ENCODE measurements around the gene HSPA12A. TPM values are rescaled to one million over a fixed set of nuclear protein-coding genes. Genes with fewer than 3 reads are reported as not detected.

Gene HSPA12A
- total and polyA plus RNA-seq, 2 donors (not counting 1 experiment from before 2014, with no cell fraction given): 14.4 to 15.7 TPM

GRCh38 chr10:116646502-116646901 is 95.9 kb downstream of the HSPA12A start:
- no peaks in the 10 kb centered on the region for H3K27me3 ChIP-seq (ENCODE audit: control insufficient read depth, insufficient read depth, low read length)
- TF ChIP-seq CTCF (conservative IDR thresholded peaks at IDR 0.05 in 1 of 2, IDR thresholded peaks at IDR 0.05 in 1 of 2; ENCODE audit: low read depth in 1 of 2, low read length in 2 of 2) (no peak), EZH2 (IDR thresholded peaks at IDR 0.05; ENCODE audit: low read length, missing control alignments) (no peak)
- no peak overlapping the region for H3K4me3 ChIP-seq (replicated peaks in 1 of 4; ENCODE audit: control extremely low read depth in 1 of 4, insufficient read depth in 1 of 4, low read depth in 3 of 4, low read length in 4 of 4)
- no peaks in the 10 kb centered on the region for H3K9me3 ChIP-seq (ENCODE audit: control insufficient read depth, insufficient read depth, low read depth, low read length)
- H3K27ac ChIP-seq (ENCODE audit: insufficient read depth, low read length): no peak overlapping the region
- no peak overlapping the region for H3K9ac ChIP-seq (ENCODE audit: insufficient read depth, low read length)
- H2AFZ ChIP-seq (ENCODE audit: low read length): no peak overlapping the region
- H3K4me2 ChIP-seq (ENCODE audit: extremely low read depth, insufficient read depth, low read length): no peak overlapping the region
- no peak for DNase-seq (ENCODE audit: low read depth in 2 of 2)
- H4K20me1 ChIP-seq (ENCODE audit: control insufficient read depth, extremely low read depth, insufficient read depth, low read length): no peaks in the 10 kb centered on the region
- no peaks in the 10 kb centered on the region for H3K36me3 ChIP-seq (ENCODE audit: control insufficient read depth, insufficient read depth, low read length)
- no peaks in the 10 kb centered on the region for H3K4me1 ChIP-seq (ENCODE audit: control insufficient read depth, extremely low read depth, insufficient read depth, low read length)
- no peaks in the 10 kb centered on the region for H3K79me2 ChIP-seq (ENCODE audit: control insufficient read depth, insufficient read depth, low read length)

- H3K4me1 ChIP-seq (ENCODE audit: control insufficient read depth, extremely low read depth, insufficient read depth, low read length): no peaks in the 10 kb centered on the region
- no peak overlapping the region for H3K27ac ChIP-seq (ENCODE audit: insufficient read depth, low read length)
- no peaks in the 10 kb centered on the region for H3K27me3 ChIP-seq (ENCODE audit: control insufficient read depth, insufficient read depth, low read length)
- no peak overlapping the region for H2AFZ ChIP-seq (ENCODE audit: low read length)
- no peaks in the 10 kb centered on the region for H3K9me3 ChIP-seq (ENCODE audit: control insufficient read depth, insufficient read depth, low read depth, low read length)
- no peak overlapping the region for H3K9ac ChIP-seq (ENCODE audit: insufficient read depth, low read length)
- TF ChIP-seq CTCF (conservative IDR thresholded peaks at IDR 0.05 in 1 of 2, IDR thresholded peaks at IDR 0.05 in 1 of 2; ENCODE audit: low read depth in 1 of 2, low read length in 2 of 2) (no peak), EZH2 (IDR thresholded peaks at IDR 0.05; ENCODE audit: low read length, missing control alignments) (no peak)
- H3K4me2 ChIP-seq (ENCODE audit: extremely low read depth, insufficient read depth, low read length): no peak overlapping the region
- H4K20me1 ChIP-seq (ENCODE audit: control insufficient read depth, extremely low read depth, insufficient read depth, low read length): no peaks in the 10 kb centered on the region
- H3K79me2 ChIP-seq (ENCODE audit: control insufficient read depth, insufficient read depth, low read length): no peaks in the 10 kb centered on the region
- no peak for DNase-seq (ENCODE audit: low read depth in 2 of 2)
- no peak overlapping the region for H3K4me3 ChIP-seq (replicated peaks in 1 of 4; ENCODE audit: control extremely low read depth in 1 of 4, insufficient read depth in 1 of 4, low read depth in 3 of 4, low read length in 4 of 4)
- no peaks in the 10 kb centered on the region for H3K36me3 ChIP-seq (ENCODE audit: control insufficient read depth, insufficient read depth, low read length)
Observed at GRCh38 chr10:116637830-116638229, 104.5 kb downstream of the HSPA12A start.

GRCh38 chr10:116636976-116637375 is 105.4 kb downstream of the HSPA12A start:
- no peaks in the 10 kb centered on the region for H3K27me3 ChIP-seq (ENCODE audit: control insufficient read depth, insufficient read depth, low read length)
- H3K9ac ChIP-seq (ENCODE audit: insufficient read depth, low read length): no peak overlapping the region

More at GRCh38 chr10:116636976-116637375, 105.4 kb downstream of the HSPA12A start:
- Histone ChIP-seq H3K4me3 (replicated peaks in 1 of 4; ENCODE audit: control extremely low read depth in 1 of 4, insufficient read depth in 1 of 4, low read depth in 3 of 4, low read length in 4 of 4) (no peak overlapping the region), H2AFZ (ENCODE audit: low read length) (no peak overlapping the region), H3K4me1 (ENCODE audit: control insufficient read depth, extremely low read depth, insufficient read depth, low read length) (no peaks in the 10 kb centered on the region), H3K4me2 (ENCODE audit: extremely low read depth, insufficient read depth, low read length) (no peak overlapping the region), H3K27ac (ENCODE audit: insufficient read depth, low read length) (no peak overlapping the region), H3K36me3 (ENCODE audit: control insufficient read depth, insufficient read depth, low read length) (no peaks in the 10 kb centered on the region), H3K9me3 (ENCODE audit: control insufficient read depth, insufficient read depth, low read depth, low read length) (no peaks in the 10 kb centered on the region), H4K20me1 (ENCODE audit: control insufficient read depth, extremely low read depth, insufficient read depth, low read length) (no peaks in the 10 kb centered on the region), H3K79me2 (ENCODE audit: control insufficient read depth, insufficient read depth, low read length) (no peaks in the 10 kb centered on the region)
- no peak for DNase-seq (ENCODE audit: low read depth in 2 of 2)
- TF ChIP-seq EZH2 (IDR thresholded peaks at IDR 0.05; ENCODE audit: low read length, missing control alignments): no peak
- TF ChIP-seq CTCF (conservative IDR thresholded peaks at IDR 0.05 in 1 of 2, IDR thresholded peaks at IDR 0.05 in 1 of 2; ENCODE audit: low read depth in 1 of 2, low read length in 2 of 2): no peak

All from fibroblast of lung (primary cell).